ENCODE results near the gene NEK6.
"Not testable (repeated sequence)": the region's sequence is repeated elsewhere in the genome, so short reads cannot be mapped to it uniquely, and the experiment has no call there.

The NEK6 gene

DNA sequence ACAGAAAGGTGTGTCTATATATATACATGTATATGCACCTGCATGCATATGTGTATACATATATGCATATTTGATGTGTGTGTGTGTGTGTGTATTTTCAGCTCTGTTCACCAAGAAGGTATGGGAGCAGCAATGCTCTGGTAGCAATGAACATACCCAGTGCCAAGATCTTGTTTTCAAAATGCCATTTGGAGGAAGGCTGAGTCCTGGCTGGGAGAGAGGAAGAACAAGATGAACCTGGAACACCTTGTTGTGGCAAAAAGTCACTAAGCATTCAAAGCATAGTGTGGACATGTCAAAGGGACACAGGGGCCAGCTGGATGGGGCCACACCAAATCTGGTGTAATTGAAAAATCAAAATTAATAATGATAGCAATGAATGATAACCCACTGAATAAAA lies 31.8 kb upstream of the NEK6 start:
- no peak for DNase-seq (ENCODE audit: low read depth in 4 of 4, low spot score in 1 of 4)

DNA sequence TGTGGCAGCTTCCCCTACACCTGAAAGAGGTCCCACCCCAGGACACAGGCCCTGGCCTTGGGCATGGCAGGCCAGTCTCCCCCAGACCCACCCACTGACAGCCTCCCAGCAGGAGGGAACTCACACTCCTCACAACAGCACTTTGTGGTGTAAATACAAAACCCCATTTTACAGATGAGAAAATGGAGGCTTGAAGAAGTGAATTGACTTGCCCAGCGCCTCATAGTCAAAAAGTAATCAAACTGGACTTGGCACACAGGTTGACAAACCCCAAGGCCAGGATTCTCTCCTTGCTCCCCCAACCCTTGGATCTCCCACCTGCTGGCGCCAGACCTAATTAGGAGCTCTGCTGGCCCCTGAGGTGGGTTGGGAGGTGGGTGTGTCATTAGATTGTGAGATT lies 29.2 kb upstream of the NEK6 start:
- no peak for DNase-seq (ENCODE audit: low read depth in 4 of 4, low spot score in 1 of 4)

DNA sequence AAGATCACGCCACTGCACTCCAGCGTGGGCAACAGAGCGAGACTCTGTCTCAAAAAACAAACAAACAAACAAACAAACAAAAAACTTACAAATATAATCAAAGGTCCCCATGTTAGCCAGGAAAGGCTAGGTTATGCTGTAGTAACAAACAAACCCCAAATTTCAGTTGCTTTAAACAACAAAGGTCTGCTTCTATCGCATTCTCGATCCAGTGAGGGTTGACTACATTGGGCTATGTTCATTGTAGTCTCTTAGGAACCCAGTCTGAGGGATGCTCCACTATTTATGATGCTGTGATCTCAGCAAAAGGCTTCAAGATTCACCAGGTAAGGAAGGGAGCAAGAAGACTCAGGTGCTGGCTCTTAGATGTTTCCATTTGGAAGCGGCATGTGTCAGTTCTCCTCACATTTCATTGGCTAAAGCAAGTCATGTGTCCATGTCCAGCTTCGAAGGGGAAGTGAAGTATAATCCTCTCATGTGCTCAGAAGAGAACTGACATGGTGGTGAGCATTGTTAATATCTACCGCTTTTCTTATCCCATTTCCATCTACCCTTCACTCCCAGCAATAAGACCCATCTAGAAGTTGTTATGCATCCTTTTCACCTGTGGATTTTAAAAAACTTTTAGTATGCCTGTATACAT lies 26.5 kb upstream of the NEK6 start:
- DNase-seq (ENCODE audit: low read depth in 4 of 4, low spot score in 1 of 4) = no peak

DNA sequence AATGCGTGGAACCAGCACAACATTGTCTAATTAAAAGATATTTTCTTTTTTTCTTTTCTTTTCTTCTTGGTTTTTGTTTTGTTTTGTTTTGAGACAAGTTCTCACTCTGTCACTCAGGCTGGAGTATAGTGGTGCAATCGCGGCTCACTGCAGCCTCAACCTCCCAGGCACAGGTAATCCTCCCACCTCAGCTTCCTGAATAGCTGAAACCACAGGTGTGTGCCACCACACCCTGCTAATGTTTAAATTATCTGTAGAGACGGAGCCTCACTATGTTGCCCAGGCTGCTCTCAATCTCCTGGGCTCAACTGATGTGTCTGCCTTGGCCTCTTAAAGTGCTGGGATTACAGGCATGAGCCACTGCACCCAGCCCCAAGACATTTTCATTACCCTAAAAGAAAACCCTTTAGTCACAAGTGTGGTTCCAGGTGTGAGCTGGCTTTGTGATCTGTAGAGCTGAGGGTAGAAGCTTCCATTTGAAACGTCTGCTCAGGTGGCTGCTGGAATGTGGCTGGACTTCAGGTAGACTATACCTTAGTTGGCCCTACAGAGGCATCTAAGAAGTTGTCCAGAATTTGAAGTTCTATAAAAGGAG lies 19.1 kb upstream of the NEK6 start:
- no peak for DNase-seq (ENCODE audit: low read depth in 4 of 4, low spot score in 1 of 4)

- DNase-seq (ENCODE audit: low read depth in 4 of 4, low spot score in 1 of 4) = no peak
Measured at GRCh38 chr9:124239249-124240073, 18.3 kb upstream of the NEK6 start.

DNA sequence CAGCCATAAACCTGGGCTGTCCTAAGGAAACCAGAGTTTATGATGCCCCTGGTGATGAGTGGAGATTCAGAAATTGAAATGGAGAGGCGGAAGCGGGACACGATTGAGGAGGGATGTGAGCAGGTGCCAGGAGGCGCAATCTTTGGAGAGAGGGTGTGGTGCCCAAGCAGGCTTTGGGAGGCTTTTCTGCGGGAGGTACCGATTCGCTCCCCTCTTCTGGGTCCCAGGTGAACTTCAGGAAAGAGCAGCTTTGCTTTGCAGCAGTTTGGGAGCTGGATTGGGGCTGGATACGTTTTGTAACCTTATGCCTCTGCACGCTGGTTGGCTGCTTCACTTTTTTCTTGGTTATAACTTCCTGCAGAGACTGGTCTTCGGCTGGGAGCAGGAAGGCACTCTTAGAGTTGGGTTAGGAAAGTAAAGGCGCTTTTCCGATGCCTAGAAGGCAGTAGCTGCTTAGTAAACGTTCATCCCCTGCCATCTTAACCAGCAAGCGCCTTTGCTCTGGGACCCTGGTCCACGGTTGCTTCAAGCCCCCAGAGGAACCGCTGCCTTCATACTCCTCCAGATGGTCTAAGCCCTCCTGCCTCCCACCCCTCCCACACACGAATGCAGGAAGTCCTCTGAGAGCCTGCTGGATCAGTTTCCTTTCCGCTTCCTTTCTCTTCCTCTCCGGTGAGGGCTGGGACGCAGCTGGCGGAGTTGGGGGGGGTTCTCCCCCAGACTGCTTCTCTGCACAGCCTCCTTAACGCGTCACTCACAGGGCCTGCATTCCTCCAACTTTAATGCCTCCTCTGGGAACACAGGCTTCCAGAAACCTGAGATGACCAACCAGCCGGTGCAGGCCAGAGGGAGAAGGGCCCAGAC lies 15.2 kb upstream of the NEK6 start:
- no peak for DNase-seq (ENCODE audit: low read depth in 4 of 4, low spot score in 1 of 4)

- not testable (repeated sequence) for DNase-seq (ENCODE audit: low read depth in 4 of 4, low spot score in 1 of 4)
Measured at GRCh38 chr9:124247393-124247792, 10.4 kb upstream of the NEK6 start.

DNA sequence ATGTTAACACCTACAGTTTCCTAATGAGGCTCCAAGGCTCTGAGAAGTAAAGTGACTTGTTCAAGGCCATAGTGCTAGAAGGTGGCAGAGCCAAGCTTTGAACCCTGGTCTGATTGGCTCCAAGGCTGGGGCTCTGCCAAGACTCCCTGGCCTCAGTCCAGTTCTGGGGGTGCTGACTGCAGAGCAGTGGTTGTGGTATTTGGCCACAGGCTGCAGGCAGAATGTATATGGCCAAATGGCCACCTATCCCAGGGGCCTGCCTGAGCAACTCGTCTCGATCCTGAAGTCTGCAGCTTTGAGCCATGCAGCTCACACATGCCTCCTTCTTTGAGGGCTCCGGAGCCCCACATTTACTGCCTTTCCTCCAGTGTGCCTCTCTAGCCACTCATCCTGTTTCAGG lies 9.7 kb upstream of the NEK6 start:
- DNase-seq (ENCODE audit: low read depth in 4 of 4, low spot score in 1 of 4) = no peak

GRCh38 chr9:124248960-124249359 lies 8.8 kb upstream of the NEK6 start:
- DNase-seq (ENCODE audit: low read depth in 4 of 4, low spot score in 1 of 4) = no peak

DNA sequence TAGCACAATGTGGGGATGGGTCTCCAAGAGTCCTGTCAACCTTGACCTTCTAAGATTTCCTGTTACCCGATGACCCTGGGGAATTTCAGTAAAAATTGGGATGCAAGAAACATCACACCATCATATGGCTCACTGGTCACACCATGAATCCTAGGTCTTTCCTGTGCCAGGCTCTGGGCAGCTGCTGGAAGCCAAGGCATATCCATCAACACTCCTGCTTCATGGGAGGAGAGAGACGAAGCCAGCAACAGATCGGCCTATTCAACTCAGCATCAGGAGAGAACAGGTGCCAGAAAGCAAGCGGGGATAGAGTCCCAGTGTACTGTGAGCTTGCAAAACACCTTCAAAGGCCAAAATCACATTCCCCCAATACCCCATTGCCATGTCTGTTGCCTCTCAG lies 6.5 kb upstream of the NEK6 start:
- DNase-seq (ENCODE audit: low read depth in 4 of 4, low spot score in 1 of 4) = no peak

DNA sequence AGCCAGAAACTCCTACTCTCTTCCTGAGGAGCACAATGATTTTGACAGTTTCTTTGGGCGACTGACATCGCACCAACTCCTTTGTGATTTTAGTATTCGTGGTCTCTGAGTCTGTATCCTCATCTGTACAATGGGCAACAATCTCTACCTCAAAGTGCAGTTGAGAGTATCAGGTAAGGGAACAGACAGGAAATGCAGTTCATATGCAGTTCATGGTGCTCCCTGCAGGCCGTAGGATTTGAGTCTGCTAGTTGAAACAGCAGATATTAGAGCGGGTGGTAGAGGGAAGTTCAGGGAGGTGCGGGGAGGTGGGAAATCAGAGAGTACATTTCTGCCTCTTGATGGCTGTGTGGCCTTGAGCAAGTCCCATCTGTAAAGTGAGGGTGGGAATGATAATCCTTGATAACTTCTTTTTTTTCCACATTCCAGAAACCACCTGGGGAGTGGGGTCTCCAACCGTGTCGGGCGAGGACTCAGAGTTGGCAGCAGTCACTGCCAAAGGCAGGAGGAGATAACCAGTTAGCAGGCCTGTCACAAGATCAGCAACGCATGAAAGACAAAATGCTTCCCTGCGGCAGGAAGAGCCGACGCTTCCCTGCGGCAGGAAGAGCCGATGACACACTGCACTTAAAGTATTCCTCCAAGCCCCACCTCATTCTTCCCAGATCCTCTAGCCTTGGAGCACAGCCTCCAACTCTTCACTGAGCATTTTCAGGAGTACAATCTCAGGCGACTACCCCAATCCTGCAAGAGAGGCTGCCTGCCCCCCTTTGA lies 6.0 kb upstream of the NEK6 start:
- no peak for DNase-seq (ENCODE audit: low read depth in 4 of 4, low spot score in 1 of 4)

- DNase-seq (ENCODE audit: low read depth in 4 of 4, low spot score in 1 of 4) = not testable (repeated sequence)
Measured at GRCh38 chr9:124252878-124253277, 4.9 kb upstream of the NEK6 start.

DNA sequence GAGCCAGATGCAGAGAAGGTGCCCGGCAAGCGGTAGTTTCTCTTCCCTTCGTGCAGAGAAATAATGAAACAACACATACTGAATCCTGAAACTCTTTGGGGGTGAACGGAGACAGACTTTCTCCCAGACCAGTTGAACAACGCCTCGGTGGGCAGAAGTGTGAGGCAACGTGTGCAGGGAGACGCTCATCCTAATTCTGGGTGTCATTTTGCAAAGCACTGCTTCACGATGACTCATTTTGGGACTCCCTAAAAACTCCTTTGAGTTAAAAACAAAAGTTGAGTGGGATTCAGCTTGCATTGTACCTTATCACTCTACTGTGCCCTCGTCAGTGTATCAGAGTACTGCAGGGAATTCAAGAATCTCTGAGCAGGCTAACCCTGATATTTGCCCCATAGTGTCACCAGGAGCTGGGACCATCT lies 3.5 kb upstream of the NEK6 start:
- DNase-seq (ENCODE audit: low read depth in 4 of 4, low spot score in 1 of 4) = peak in 2 of 4 experiments; percentile 17 to 42

- no peak for DNase-seq (ENCODE audit: low read depth in 4 of 4, low spot score in 1 of 4)
Measured at GRCh38 chr9:124255222-124255621, 2.5 kb upstream of the NEK6 start.

DNA sequence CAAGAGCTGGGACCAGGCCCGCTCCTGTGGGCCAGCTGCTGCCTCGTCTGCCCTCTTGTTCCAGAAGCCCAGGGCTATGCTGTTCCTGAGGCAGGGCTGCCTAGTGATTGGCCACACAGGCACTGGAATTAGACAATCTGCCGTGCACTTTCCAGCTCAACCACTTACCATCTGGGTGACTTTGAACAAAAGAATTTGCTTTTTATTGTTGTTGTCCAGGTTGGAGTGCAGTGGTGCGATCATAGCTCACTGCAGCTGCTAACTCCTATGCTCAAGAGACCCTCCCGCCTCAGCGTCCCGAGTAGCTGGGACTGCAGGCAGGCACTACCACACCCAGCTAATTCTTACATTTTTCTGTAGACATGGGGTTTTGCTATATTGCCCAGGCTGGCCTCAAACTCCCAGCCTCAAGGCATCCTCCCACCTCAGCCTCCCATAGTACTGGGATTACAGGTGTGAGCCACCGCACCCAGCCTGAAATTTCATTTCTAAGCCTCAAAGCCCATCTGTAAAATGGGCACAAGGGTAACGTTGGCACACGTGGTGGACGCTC lies 1.2 kb upstream of the NEK6 start:
- DNase-seq (ENCODE audit: low read depth in 4 of 4, low spot score in 1 of 4) = no peak

DNA sequence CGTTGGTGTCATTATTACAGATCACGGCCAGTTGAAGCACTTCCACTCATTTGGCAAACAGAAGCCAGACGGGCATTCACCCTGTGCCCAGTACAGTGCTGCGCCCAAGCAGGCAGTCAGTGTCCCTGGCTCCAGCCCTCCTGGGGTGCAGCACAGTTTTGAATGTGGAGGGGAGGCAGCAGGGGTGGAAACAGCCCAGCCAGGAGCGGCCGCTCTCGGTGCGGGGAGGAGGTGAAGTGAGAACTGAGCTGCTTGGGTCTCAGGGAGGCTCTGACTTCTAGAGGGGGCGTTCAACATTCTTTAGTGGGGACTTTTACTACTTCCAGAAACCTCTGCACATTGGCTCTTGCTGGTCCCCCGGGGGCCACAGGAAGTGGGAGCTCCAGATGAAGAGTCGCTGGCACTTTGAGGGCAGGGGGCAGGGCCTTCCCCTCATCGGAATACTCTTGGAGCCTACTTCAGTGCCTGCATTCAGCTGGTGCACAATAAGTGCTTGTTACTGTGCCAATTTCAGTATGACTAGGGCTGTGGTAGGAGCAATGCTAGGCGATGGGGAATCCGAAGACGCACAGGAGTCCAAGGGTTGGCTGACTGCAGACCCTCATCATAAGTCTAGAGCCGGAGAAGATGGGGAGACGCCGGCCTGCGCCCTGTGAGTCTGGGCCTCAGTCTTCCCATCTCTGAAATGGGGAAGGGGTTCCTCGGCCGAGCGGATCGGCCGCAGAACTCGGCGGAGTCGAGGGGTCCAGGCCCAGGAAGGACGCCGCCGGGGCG lies 492 bp upstream of the NEK6 start:
- no peak for DNase-seq (ENCODE audit: low read depth in 4 of 4, low spot score in 1 of 4)

DNA sequence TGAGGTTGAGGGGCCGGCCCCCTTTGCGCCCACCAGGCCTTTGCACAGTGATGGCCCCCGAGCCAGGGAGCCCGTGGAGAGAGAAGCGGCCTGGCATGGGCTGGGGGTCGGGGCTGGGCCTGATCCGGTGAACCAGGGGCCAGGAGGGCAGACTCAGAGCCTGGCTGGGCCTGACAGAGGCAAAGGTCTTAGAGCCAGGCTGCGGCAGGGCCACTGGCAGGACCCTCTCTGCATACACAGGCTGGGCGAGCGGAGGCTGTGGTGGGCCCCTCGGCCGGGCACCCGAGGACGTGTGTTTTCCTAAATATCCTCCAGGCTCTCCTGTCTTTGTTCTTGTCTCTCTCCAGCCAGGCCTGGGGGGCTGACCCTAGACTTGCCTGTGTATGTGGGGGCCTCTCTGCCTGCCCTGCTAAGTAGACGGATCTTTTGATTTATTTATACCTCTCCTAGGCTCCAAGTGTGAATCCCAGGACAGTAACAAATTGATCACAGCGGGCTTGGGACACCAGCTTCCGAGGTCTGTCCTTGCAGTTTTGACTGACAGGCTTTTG lies 933 bp downstream of the NEK6 start:
- no peak for DNase-seq (ENCODE audit: low read depth in 4 of 4, low spot score in 1 of 4)

DNA sequence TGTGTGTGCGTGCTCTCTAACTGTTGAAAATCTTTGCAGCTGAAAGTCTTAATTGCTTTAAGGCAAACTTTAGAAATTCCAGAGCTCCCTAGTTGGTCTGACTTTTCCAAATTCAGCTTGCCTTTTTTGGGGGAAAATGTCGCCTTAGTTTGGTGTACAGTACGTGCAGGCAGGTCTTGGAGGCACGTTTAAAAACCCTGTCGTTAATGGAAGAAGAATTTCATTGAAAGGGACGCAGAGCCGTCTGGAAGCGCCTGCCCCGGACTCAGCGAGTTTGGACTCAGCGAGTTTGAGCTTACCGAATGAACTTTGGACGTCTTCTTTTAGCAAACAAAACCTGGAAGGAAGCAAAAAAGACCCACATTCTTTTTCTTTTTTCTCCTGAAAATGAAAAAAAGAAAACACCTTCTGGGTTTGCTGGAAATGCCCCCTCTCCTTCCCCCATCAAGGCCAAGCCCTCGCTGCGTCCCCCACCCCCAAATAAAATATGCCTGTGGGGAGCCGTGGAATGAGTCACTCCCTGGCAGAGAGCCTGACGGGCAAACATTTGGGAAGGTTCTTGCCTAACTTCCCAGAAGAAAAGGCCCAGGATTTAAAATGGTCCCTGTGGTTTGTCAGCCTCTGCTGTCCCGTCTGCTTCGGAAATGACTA lies 1.5 kb downstream of the NEK6 start:
- no peak for DNase-seq (ENCODE audit: low read depth in 4 of 4, low spot score in 1 of 4)
